ENCODE data around the gene SPDEF.

GRCh38 chr6:34546551-34547321 is 9.4 kb downstream of the SPDEF start:
- TF ChIP-seq CTCF (IDR thresholded peaks at IDR 0.05 in 4 of 5, conservative IDR thresholded peaks at IDR 0.05 in 1 of 5), result no peak
- no peak for TF ChIP-seq POLR2A (IDR thresholded peaks at IDR 0.05)

Data from gastrocnemius medialis (tissue), 4 donors.